GM18520 (cell line): ENCODE measurements around the gene CRCP.

Experiments used
- ATAC-seq: cut with Tn5 transposase; IDR thresholded peaks from one replicate; pipeline ENCODE4 v1.9.1; 2021; ENCODE audit not compliant: unreplicated experiment

CRCP gene

GRCh38 chr7:66186991-66187390 lies 72.3 kb downstream of the CRCP start:
- ATAC-seq = no peak

- ATAC-seq = no peak
Observed at GRCh38 chr7:66187905-66188304, 73.3 kb downstream of the CRCP start.

GRCh38 chr7:66188645-66189044 lies 74.0 kb downstream of the CRCP start:
- no peak for ATAC-seq

GRCh38 chr7:66189695-66190503 lies 75.3 kb downstream of the CRCP start:
- ATAC-seq = no peak

- no peak for ATAC-seq
Observed at GRCh38 chr7:66190504-66190857, 75.8 kb downstream of the CRCP start.

- ATAC-seq = no peak
Observed at GRCh38 chr7:66193146-66193725, 78.6 kb downstream of the CRCP start.

GRCh38 chr7:66198469-66198868 lies 83.8 kb downstream of the CRCP start:
- ATAC-seq = no peak

- no peak for ATAC-seq
Observed at GRCh38 chr7:66198956-66199355, 84.3 kb downstream of the CRCP start.

- ATAC-seq = no peak
Observed at GRCh38 chr7:66202441-66202840, 87.8 kb downstream of the CRCP start.
